OCI-M2 (cell line): Measurements from ENCODE around the gene TAS1R2.
"Not testable (repeated sequence)": the region's sequence is repeated elsewhere in the genome, so short reads cannot be mapped to it uniquely, and the experiment has no call there.

Source experiments
- DNase-seq: peaks from one replicate; lab custom pipeline; 2025; ENCODE audit not compliant: unreplicated experiment; lab: John Stamatoyannopoulos, UW

The TAS1R2 gene

GRCh38 chr1:18859560-18859959, at the start of gene TAS1R2:
TSS of gene TAS1R2 (minus strand) at chr1:18859660. CDS start at chr1:18859660, 0 bp downstream.
- no peak for DNase-seq

- no peak for DNase-seq
These were observed 48.7 kb upstream of the TAS1R2 start for GRCh38 chr1:18907917-18908845.

- peak; percentile 3 for DNase-seq
These were observed 47.8 kb upstream of the TAS1R2 start for GRCh38 chr1:18907021-18907916.

- DNase-seq: no peak
These were observed 43.9 kb upstream of the TAS1R2 start for GRCh38 chr1:18903291-18903756.

- peak; percentile 53 for DNase-seq
These were observed 43.2 kb upstream of the TAS1R2 start, which contains the start of gene ALDH4A1 for GRCh38 chr1:18902523-18903290. TSS of gene ALDH4A1 (minus strand) at chr1:18902555. CDS start at chr1:18902523, 32 bp downstream.

GRCh38 chr1:18901952-18902522, 42.6 kb upstream of the TAS1R2 start:
- no peak for DNase-seq

- DNase-seq: no peak
These were observed 41.9 kb upstream of the TAS1R2 start for GRCh38 chr1:18901147-18901951.

- no peak for DNase-seq
These were observed 40.9 kb upstream of the TAS1R2 start for GRCh38 chr1:18900303-18900841.

GRCh38 chr1:18899363-18900049, 40.0 kb upstream of the TAS1R2 start:
- no peak for DNase-seq

- no peak for DNase-seq
These were observed 39.1 kb upstream of the TAS1R2 start for GRCh38 chr1:18898567-18898966.

GRCh38 chr1:18895317-18895716, 35.9 kb upstream of the TAS1R2 start:
- DNase-seq: no peak

GRCh38 chr1:18893120-18893519, 33.7 kb upstream of the TAS1R2 start:
- DNase-seq: no peak

- DNase-seq: not testable (repeated sequence)
These were observed 32.4 kb upstream of the TAS1R2 start for GRCh38 chr1:18891858-18892257.

GRCh38 chr1:18891426-18891780, 31.9 kb upstream of the TAS1R2 start:
- no peak for DNase-seq

GRCh38 chr1:18890706-18891425, 31.4 kb upstream of the TAS1R2 start:
- DNase-seq: no peak

GRCh38 chr1:18886003-18886335, 26.5 kb upstream of the TAS1R2 start:
- no peak for DNase-seq

- no peak for DNase-seq
These were observed 26.0 kb upstream of the TAS1R2 start for GRCh38 chr1:18885311-18886002.

GRCh38 chr1:18884727-18885126, 25.3 kb upstream of the TAS1R2 start:
- DNase-seq: no peak
